ENCODE results near the gene KIAA1549.

- TF ChIP-seq, protein P1, sequence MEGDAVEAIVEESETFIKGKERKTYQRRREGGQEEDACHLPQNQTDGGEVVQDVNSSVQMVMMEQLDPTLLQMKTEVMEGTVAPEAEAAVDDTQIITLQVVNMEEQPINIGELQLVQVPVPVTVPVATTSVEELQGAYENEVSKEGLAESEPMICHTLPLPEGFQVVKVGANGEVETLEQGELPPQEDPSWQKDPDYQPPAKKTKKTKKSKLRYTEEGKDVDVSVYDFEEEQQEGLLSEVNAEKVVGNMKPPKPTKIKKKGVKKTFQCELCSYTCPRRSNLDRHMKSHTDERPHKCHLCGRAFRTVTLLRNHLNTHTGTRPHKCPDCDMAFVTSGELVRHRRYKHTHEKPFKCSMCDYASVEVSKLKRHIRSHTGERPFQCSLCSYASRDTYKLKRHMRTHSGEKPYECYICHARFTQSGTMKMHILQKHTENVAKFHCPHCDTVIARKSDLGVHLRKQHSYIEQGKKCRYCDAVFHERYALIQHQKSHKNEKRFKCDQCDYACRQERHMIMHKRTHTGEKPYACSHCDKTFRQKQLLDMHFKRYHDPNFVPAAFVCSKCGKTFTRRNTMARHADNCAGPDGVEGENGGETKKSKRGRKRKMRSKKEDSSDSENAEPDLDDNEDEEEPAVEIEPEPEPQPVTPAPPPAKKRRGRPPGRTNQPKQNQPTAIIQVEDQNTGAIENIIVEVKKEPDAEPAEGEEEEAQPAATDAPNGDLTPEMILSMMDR (conservative IDR thresholded peaks at IDR 0.05; ENCODE audit: low read depth, low read length): no peak
- TF ChIP-seq CEBPB (IDR thresholded peaks at IDR 0.05; ENCODE audit: low read depth, low read length) (no peak), RCOR1 (IDR thresholded peaks at IDR 0.05; ENCODE audit: insufficient replicate concordance, low read length) (no peak), NFE2L2 (IDR thresholded peaks at IDR 0.05; ENCODE audit: low read depth, low read length) (no peak), POLR2A (IDR thresholded peaks at IDR 0.05; ENCODE audit: low read depth, low read length) (no peak), ELK1 (IDR thresholded peaks at IDR 0.05; ENCODE audit: borderline replicate concordance, low read depth, low read length) (no peak), MAFK (IDR thresholded peaks at IDR 0.05; ENCODE audit: low read depth, low read length) (no peak), RFX5 (IDR thresholded peaks at IDR 0.05; ENCODE audit: low read depth, low read length) (no peak), SMC3 (IDR thresholded peaks at IDR 0.05; ENCODE audit: low read depth, low read length) (no peak)
Observed at GRCh38 chr7:139026551-139026950, 45.4 kb upstream of the KIAA1549 start.
